ENCODE measurements around the gene TMEM52.

DNA sequence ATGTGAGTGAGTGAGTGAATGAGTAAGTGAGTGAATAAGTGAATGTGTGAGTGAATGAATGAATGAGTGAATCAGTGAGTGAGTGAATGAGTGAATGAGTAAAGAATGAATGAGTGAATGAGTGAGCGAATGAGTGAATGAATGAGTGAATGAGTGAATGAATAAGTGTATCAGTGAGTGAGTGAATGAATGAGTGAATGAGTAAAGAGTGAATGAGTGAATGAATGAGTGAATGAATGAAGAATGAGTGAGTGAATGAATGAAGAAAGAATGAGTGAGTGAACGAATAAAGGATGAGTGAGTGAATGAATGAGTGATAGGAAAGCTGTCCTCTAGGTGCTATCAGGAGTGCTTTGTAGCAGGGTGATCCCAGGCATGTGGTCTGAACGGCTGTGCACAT, 48.8 kb upstream of the TMEM52 start:
- TF ChIP-seq CTCF (IDR thresholded peaks at IDR 0.05), result no peak
- no peak for TF ChIP-seq POLR2A (IDR thresholded peaks at IDR 0.05)

Measured in esophagus squamous epithelium (tissue), 4 donors.